H9 (cell line): ENCODE measurements around the gene LTA4H. TPM values are rescaled to one million over a fixed set of nuclear protein-coding genes. Genes with fewer than 3 reads are reported as not detected.

Experiments
- DNase-seq: peaks from one replicate; pipeline ENCODE4 v3.0.0-alpha.2; 2017
- H2AFZ ChIP-seq: one replicate; pipeline ENCODE4 v1.6.1; 2013; ENCODE audit warnings: mild to moderate bottlenecking, low read length, control low read depth, moderate library complexity
- H2AK5ac ChIP-seq: 2 replicates; pipeline ENCODE4 v1.6.1; 2013; ENCODE audit warnings: low read length, control low read depth, mixed read lengths; ENCODE audit not compliant: insufficient read length
- H2BK120ac ChIP-seq: one replicate; pipeline ENCODE4 v1.6.1; 2013; ENCODE audit warnings: low read depth, mild to moderate bottlenecking, low read length, control low read depth, inconsistent platforms; ENCODE audit not compliant: poor library complexity, severe bottlenecking
- H2BK12ac ChIP-seq: 2 replicates; pipeline ENCODE4 v1.6.1; 2013; ENCODE audit warnings: low read length, control low read depth, mixed read lengths, low read depth; ENCODE audit not compliant: insufficient read length
- H2BK15ac ChIP-seq: 2 replicates; pipeline ENCODE4 v1.6.1; 2013; ENCODE audit warnings: low read depth, low read length, control low read depth
- H2BK20ac ChIP-seq: one replicate; pipeline ENCODE4 v1.6.1; 2013; ENCODE audit warnings: low read depth, mild to moderate bottlenecking, low read length, control low read depth, inconsistent platforms; ENCODE audit not compliant: poor library complexity, severe bottlenecking
- H2BK5ac ChIP-seq: 2 replicates; pipeline ENCODE4 v1.6.1; 2013; ENCODE audit warnings: low read length, control low read depth, mixed read lengths; ENCODE audit not compliant: insufficient read length
- H3K14ac ChIP-seq: 2 replicates; pipeline ENCODE4 v1.6.1; 2013; ENCODE audit warnings: low read length, control low read depth; ENCODE audit not compliant: insufficient read depth
- H3K18ac ChIP-seq: 2 replicates; pipeline ENCODE4 v1.6.1; 2013; ENCODE audit warnings: low read depth, mild to moderate bottlenecking, mixed read lengths, low read length, control low read depth; ENCODE audit not compliant: insufficient read length
- H3K23ac ChIP-seq: 2 replicates; pipeline ENCODE4 v1.6.1; 2013; ENCODE audit warnings: low read length, control low read depth, mixed read lengths, low read depth; ENCODE audit not compliant: insufficient read length
- H3K23me2 ChIP-seq: 2 replicates; pipeline ENCODE4 v1.6.1; 2013; ENCODE audit warnings: low read depth, mild to moderate bottlenecking, mixed read lengths, low read length, control low read depth; ENCODE audit not compliant: insufficient read length, poor library complexity, severe bottlenecking
- H3K27ac ChIP-seq: 2 replicates; pipeline ENCODE4 v1.5.1; 2013; ENCODE audit warnings: low read length, control low read depth, mixed read lengths, low read depth; ENCODE audit not compliant: insufficient read length
- H3K27me3 ChIP-seq: 2 replicates; pipeline ENCODE4 v1.6.1; 2013; ENCODE audit warnings: low read length, control low read depth, inconsistent platforms; ENCODE audit not compliant: insufficient read depth
- H3K4ac ChIP-seq: 2 replicates; pipeline ENCODE4 v1.6.1; 2013; ENCODE audit warnings: low read depth, mild to moderate bottlenecking, control low read depth, inconsistent platforms, low read length, moderate library complexity
- H3K4me1 ChIP-seq: 2 replicates; pipeline ENCODE4 v1.6.1; 2013; ENCODE audit warnings: low read length, control low read depth, inconsistent platforms; ENCODE audit not compliant: insufficient read depth
- H3K4me2 ChIP-seq: 2 replicates; pipeline ENCODE4 v1.6.1; 2013; ENCODE audit warnings: low read length, control low read depth, mixed read lengths; ENCODE audit not compliant: insufficient read length, insufficient read depth
- H3K56ac ChIP-seq: 2 replicates; pipeline ENCODE4 v1.6.1; 2013; ENCODE audit warnings: low read depth, mild to moderate bottlenecking, mixed read lengths, low read length, control low read depth; ENCODE audit not compliant: insufficient read length
- H3K79me1 ChIP-seq: 2 replicates; pipeline ENCODE4 v1.6.1; 2013; ENCODE audit warnings: low read depth, mild to moderate bottlenecking, moderate library complexity, low read length, control low read depth, inconsistent platforms; ENCODE audit not compliant: insufficient read depth, poor library complexity, severe bottlenecking
- H3K79me2 ChIP-seq: 2 replicates; pipeline ENCODE4 v1.6.1; 2013; ENCODE audit warnings: low read length, control low read depth, inconsistent platforms; ENCODE audit not compliant: insufficient read depth
- H3K9ac ChIP-seq: 2 replicates; pipeline ENCODE4 v1.6.1; 2013; ENCODE audit warnings: low read length, control low read depth, mixed read lengths; ENCODE audit not compliant: insufficient read length; ENCODE audit errors: extremely low read depth
- H3K9me3 ChIP-seq: one replicate; pipeline ENCODE4 v1.6.1; 2013; ENCODE audit warnings: low read depth, low read length, inconsistent platforms; ENCODE audit not compliant: control insufficient read depth
- H3T11ph ChIP-seq: one replicate; pipeline ENCODE4 v1.6.1; 2013; ENCODE audit warnings: mild to moderate bottlenecking, low read length, control low read depth, inconsistent platforms
- H4K20me1 ChIP-seq: one replicate; pipeline ENCODE4 v1.6.1; 2013; ENCODE audit not compliant: control insufficient read depth, insufficient read length, insufficient read depth
- H4K5ac ChIP-seq: 2 replicates; pipeline ENCODE4 v1.6.1; 2013; ENCODE audit warnings: low read depth, mild to moderate bottlenecking, mixed read lengths, low read length, control low read depth; ENCODE audit not compliant: insufficient read length
- H4K8ac ChIP-seq: replicated peaks from 2 replicates; pipeline ENCODE4 v1.6.1; 2013; ENCODE audit warnings: low read length, control low read depth, mixed read lengths, low read depth; ENCODE audit not compliant: insufficient read length
- H4K91ac ChIP-seq: 2 replicates; pipeline ENCODE4 v1.6.1; 2013; ENCODE audit warnings: low read depth, mild to moderate bottlenecking, moderate library complexity, mixed read lengths, low read length, control low read depth; ENCODE audit not compliant: insufficient read length
- H3K27ac Mint-ChIP-seq, 3 experiments: 2 replicates in 2 of 3; 3 replicates in 1 of 3; pipeline ENCODE4 v1.8.0; 2020 to 2021; ENCODE audit warnings: mixed read lengths in 3 of 3, mild to moderate bottlenecking in 1 of 3, moderate library complexity in 1 of 3
- H3K27me3 Mint-ChIP-seq: 2 replicates; pipeline ENCODE4 v1.8.0; 2021; ENCODE audit warnings: low read depth, mild to moderate bottlenecking, moderate library complexity, mixed read lengths
- H3K36me3 Mint-ChIP-seq, 3 experiments: 2 replicates in 2 of 3; 3 replicates in 1 of 3; pipeline ENCODE4 v1.8.0; 2020 to 2021; ENCODE audit warnings: low read depth in 3 of 3, mixed read lengths in 3 of 3; ENCODE audit not compliant: insufficient read depth in 1 of 3
- H3K4me1 Mint-ChIP-seq, 2 experiments: 2 replicates each; pipeline ENCODE4 v1.8.0; 2020; ENCODE audit warnings: mixed read lengths in 2 of 2
- H3K4me3 Mint-ChIP-seq, 2 experiments: 2 replicates in 1 of 2; 3 replicates in 1 of 2; pipeline ENCODE4 v1.8.0; 2020 to 2021; ENCODE audit warnings: mild to moderate bottlenecking in 2 of 2, mixed read lengths in 2 of 2, moderate library complexity in 1 of 2
- H3K9me3 Mint-ChIP-seq, 2 experiments: 2 replicates in 1 of 2; 3 replicates in 1 of 2; pipeline ENCODE4 v1.8.0; 2020; ENCODE audit warnings: mild to moderate bottlenecking in 2 of 2, mixed read lengths in 2 of 2, moderate library complexity in 1 of 2
- CTCF ChIP-seq: fragments of 200-600 bp; sonication (generic); conservative IDR thresholded peaks from 3 replicates; pipeline ENCODE4 v1.8.0; 2021; ENCODE audit warnings: antibody characterized with exemption, mild to moderate bottlenecking
- whole genome bisulfite sequencing: extraction: QIAGEN DNeasy Blood & Tissue Kit; methylation state at CpG from one replicate; pipeline ENCODE4 v1.1.7; 2013; ENCODE audit warnings: missing lambda C conversion rate, low lambda C conversion rate, mixed read lengths; ENCODE audit not compliant: insufficient read length; ENCODE audit errors: extremely low coverage; 5-methylcytosine and 5-hydroxymethylcytosine counted together
- total RNA-seq: library from RNA; stranded (reverse); gene quantifications from 2 replicates; pipeline ENCODE4 v1.2.1, GENCODE V29; 2021

LTA4H gene
- total RNA-seq, 1 experiment from 2014 or later: 144 TPM

- no peak overlapping the region for H4K91ac ChIP-seq
- H4K20me1 ChIP-seq: no peaks in the 10 kb centered on the region
- peaks cover 6 to 8% of the 10 kb centered on the region in 2 experiments for H3K4me1 Mint-ChIP-seq
- H3K27me3 ChIP-seq: no peaks in the 10 kb centered on the region
- peaks cover 3 to 13% (median 11%) of the 10 kb centered on the region in 3 experiments; a peak in 5 of 7 replicates for H3K36me3 Mint-ChIP-seq
- TF ChIP-seq CTCF: no peak
- no peaks in the 10 kb centered on the region for H3K23me2 ChIP-seq
- H3K9ac ChIP-seq: no peak overlapping the region
- H3K23ac ChIP-seq: no peak overlapping the region
- H3K4me2 ChIP-seq: no peak overlapping the region
- no peak overlapping the region for H2AFZ ChIP-seq
- no peak overlapping the region for H4K8ac ChIP-seq
- H2BK15ac ChIP-seq: no peak overlapping the region
- H3K27me3 Mint-ChIP-seq: no peaks in the 10 kb centered on the region
- H2AK5ac ChIP-seq: no peak overlapping the region
- H3K79me2 ChIP-seq: no peaks in the 10 kb centered on the region
- no peak overlapping the region for H3K27ac ChIP-seq
- H3T11ph ChIP-seq: no peak overlapping the region
- no peak for DNase-seq
- H3K9me3 Mint-ChIP-seq: no peaks in the 10 kb centered on the region
- no peak overlapping the region for H2BK5ac ChIP-seq
- no peaks in the 10 kb centered on the region for H3K4me1 ChIP-seq
- H3K56ac ChIP-seq: no peak overlapping the region
- no CpG with 5 or more reads among the region's 5 CpGs for WGBS
- H3K14ac ChIP-seq: no peak overlapping the region
- H3K79me1 ChIP-seq: no peaks in the 10 kb centered on the region
- no peak overlapping the region for H2BK120ac ChIP-seq
- H3K4ac ChIP-seq: no peak overlapping the region
- H2BK20ac ChIP-seq: no peak overlapping the region
- H3K18ac ChIP-seq: no peak overlapping the region
- H3K4me3 Mint-ChIP-seq: no peak overlapping the region
- no peak overlapping the region for H4K5ac ChIP-seq
- no peak overlapping the region for H2BK12ac ChIP-seq
- no peak overlapping the region for H3K27ac Mint-ChIP-seq
- no peaks in the 10 kb centered on the region for H3K9me3 ChIP-seq
Measured at GRCh38 chr12:95997911-95998510, 37.4 kb downstream of the LTA4H start.
